ENCODE data around the gene AP4E1.

DNA sequence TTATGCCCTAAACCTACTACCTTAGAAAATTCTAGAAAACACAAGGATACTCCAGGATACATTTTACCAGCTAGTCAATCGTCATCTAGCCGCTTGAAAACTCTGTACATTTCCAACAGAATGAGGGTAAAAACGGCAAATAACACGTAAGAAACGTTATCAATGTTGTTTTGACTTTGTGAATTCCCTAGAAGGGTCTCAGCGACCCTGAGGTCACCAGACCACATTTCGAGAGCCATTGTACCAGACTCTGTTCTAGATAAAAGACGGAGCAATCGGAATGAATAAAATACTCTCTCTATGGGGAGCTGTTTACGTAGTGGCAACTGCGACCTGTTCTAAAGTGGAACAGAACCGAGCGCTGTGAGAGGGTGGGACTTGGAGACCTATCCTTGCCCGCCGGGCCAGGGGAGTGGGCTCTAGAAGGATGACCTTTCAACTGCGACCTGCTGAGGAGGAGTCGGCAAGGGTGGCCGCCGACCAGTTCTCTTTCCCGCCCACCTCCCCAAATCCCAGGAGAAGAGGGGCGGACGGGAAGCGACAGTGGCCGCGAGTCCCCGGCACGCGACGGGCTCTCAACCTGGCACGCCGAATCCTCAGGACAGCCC lies 778 bp upstream of the AP4E1 start:
- TF ChIP-seq, protein P1, sequence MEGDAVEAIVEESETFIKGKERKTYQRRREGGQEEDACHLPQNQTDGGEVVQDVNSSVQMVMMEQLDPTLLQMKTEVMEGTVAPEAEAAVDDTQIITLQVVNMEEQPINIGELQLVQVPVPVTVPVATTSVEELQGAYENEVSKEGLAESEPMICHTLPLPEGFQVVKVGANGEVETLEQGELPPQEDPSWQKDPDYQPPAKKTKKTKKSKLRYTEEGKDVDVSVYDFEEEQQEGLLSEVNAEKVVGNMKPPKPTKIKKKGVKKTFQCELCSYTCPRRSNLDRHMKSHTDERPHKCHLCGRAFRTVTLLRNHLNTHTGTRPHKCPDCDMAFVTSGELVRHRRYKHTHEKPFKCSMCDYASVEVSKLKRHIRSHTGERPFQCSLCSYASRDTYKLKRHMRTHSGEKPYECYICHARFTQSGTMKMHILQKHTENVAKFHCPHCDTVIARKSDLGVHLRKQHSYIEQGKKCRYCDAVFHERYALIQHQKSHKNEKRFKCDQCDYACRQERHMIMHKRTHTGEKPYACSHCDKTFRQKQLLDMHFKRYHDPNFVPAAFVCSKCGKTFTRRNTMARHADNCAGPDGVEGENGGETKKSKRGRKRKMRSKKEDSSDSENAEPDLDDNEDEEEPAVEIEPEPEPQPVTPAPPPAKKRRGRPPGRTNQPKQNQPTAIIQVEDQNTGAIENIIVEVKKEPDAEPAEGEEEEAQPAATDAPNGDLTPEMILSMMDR (IDR thresholded peaks at IDR 0.05), result no peak
- TF ChIP-seq POLR2A (IDR thresholded peaks at IDR 0.05) (no peak), EP300 (IDR thresholded peaks at IDR 0.05) (no peak)
